H1 (cell line): Measurements from ENCODE around the gene APH1B. TPM values are rescaled to one million over a fixed set of nuclear protein-coding genes. Genes with fewer than 3 reads are reported as not detected.

Experiments
- KDM5A ChIP-seq: fragments of 200-600 bp; IDR thresholded peaks from 2 replicates; pipeline ENCODE4 v1.7.1; 2012; ENCODE audit warnings: mild to moderate bottlenecking, low read length, inconsistent platforms, mixed read lengths
- TAF1 ChIP-seq: IDR thresholded peaks from 2 replicates; pipeline ENCODE4 v1.6.1; 2011; ENCODE audit warnings: mild to moderate bottlenecking, low read depth, low read length
- polyA plus RNA-seq, 7 experiments: library from polyadenylated mRNA; depleted of rRNA in 3 of 7; stranded (reverse) in 5 of 7; unstranded in 2 of 7; fragments of >200 nt in 5 of 7; fragments of 200-250 nt in 2 of 7; gene quantifications; 1 replicate in 5 of 7; 2 replicates in 1 of 7; 4 replicates in 1 of 7; pipeline versions ENCODE4 v1.2.1 to v1.2.3, GENCODE V29; 2011 to 2013; ENCODE audit warnings: missing spikeins in 2 of 7, mixed read lengths in 2 of 7
- total RNA-seq: library from RNA; stranded (reverse); fragmentation: NEBNext Ultra II Directional; extraction: Animal tissue kit (Norgen Biotek cat#: 25700); gene quantifications from 2 replicates; pipeline ENCODE4 v1.2.1, GENCODE V29; 2021
- TF ChIP-seq, protein P1 (sequence below): IDR thresholded peaks from 2 replicates; pipeline ENCODE4 v1.6.1; 2011; ENCODE audit warnings: low read length, improper control_type of control experiment

APH1B gene
- total and polyA plus RNA-seq, 2 of the 8 experiments (the other 6 are each of a cell fraction or from before 2014, with no cell fraction given) = 11.5 to 22.9 TPM

DNA sequence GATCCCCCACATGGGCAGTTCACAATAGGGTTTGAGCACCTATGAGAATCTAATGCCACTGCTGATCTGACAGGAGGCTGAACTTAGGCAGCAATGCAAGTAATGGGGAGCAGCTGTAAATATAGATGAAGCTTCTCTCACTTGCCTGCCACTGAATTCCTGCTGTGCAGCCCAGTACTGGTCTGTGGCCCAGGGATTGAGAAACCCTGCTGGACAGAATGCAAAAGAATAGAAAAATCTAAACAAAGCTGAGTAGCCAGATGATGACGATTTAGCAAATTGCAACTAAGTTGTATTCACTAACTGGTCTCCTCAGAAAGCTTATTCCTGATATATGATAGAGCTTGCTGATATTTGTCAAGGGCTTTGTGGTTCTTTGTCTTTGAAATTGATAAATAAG, 34.3 kb upstream of the APH1B start (continued):
- TF ChIP-seq, protein P1, sequence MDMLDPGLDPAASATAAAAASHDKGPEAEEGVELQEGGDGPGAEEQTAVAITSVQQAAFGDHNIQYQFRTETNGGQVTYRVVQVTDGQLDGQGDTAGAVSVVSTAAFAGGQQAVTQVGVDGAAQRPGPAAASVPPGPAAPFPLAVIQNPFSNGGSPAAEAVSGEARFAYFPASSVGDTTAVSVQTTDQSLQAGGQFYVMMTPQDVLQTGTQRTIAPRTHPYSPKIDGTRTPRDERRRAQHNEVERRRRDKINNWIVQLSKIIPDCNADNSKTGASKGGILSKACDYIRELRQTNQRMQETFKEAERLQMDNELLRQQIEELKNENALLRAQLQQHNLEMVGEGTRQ = no peak
- TF ChIP-seq TAF1 = no peak
- no peak for TF ChIP-seq KDM5A
- TF ChIP-seq, all 59 proteins: peak for 0
